Natural killer cell (primary cell): ENCODE measurements around the gene NHLRC2. TPM values are rescaled to one million over a fixed set of nuclear protein-coding genes. Genes with fewer than 3 reads are reported as not detected.
"Not testable (repeated sequence)": the region's sequence is repeated elsewhere in the genome, so short reads cannot be mapped to it uniquely, and the experiment has no call there.

Experiments used
- ATAC-seq, 3 donors: fragments of 150-1000 bp in 2 of 3; fragments of 200-7000 bp in 1 of 3; cut with Tn5 transposase; 1 replicate in 1 of 3; 2 replicates in 2 of 3; pipeline ENCODE4 v1.10.0; 2021; ENCODE audit warnings: mild to moderate bottlenecking in 2 of 3, moderate library complexity in 2 of 3
- DNase-seq, 2 donors: peaks; one replicate each; pipeline versions ENCODE4 v3.0.0 to v3.0.0-alpha.2; 2013 to 2021; ENCODE audit warnings: mixed read lengths in 1 of 2
- H3K27ac ChIP-seq: one replicate; pipeline ENCODE4 v1.5.1; 2013; ENCODE audit warnings: mild to moderate bottlenecking, low read length
- H3K27me3 ChIP-seq: one replicate; pipeline ENCODE4 v1.6.1; 2013; ENCODE audit warnings: low read length; ENCODE audit not compliant: control insufficient read depth, insufficient read depth
- H3K36me3 ChIP-seq: one replicate; pipeline ENCODE4 v1.6.1; 2013; ENCODE audit warnings: low read length; ENCODE audit not compliant: control insufficient read depth, insufficient read depth
- H3K4me1 ChIP-seq: one replicate; pipeline ENCODE4 v1.6.1; 2013; ENCODE audit warnings: low read length; ENCODE audit not compliant: control insufficient read depth, insufficient read depth
- H3K4me3 ChIP-seq: one replicate; pipeline ENCODE4 v1.5.1; 2013; ENCODE audit warnings: low read length
- H3K9me3 ChIP-seq: one replicate; pipeline ENCODE4 v1.6.1; 2013; ENCODE audit warnings: low read length; ENCODE audit not compliant: control insufficient read depth, insufficient read depth
- H3K27ac Mint-ChIP-seq, 2 donors: one replicate each; pipeline ENCODE4 v1.8.0; 2022; ENCODE audit warnings: mild to moderate bottlenecking in 2 of 2, mixed read lengths in 2 of 2, moderate library complexity in 1 of 2
- H3K27me3 Mint-ChIP-seq, 2 donors: one replicate each; pipeline ENCODE4 v1.8.0; 2022; ENCODE audit warnings: low read depth in 2 of 2, mixed read lengths in 2 of 2
- H3K36me3 Mint-ChIP-seq: one replicate; pipeline ENCODE4 v1.8.0; 2022; ENCODE audit warnings: mixed read lengths
- H3K4me1 Mint-ChIP-seq, 2 donors: one replicate each; pipeline ENCODE4 v1.8.0; 2022; ENCODE audit warnings: mixed read lengths in 2 of 2
- H3K4me3 Mint-ChIP-seq: one replicate; pipeline ENCODE4 v1.8.0; 2022; ENCODE audit warnings: mild to moderate bottlenecking, moderate library complexity, mixed read lengths
- H3K9me3 Mint-ChIP-seq, 2 donors: one replicate each; pipeline ENCODE4 v1.8.0; 2022; ENCODE audit warnings: mixed read lengths in 2 of 2
- WGBS: methylation state at CpG from one replicate; pipeline ENCODE4 v1.1.7; 2013; ENCODE audit warnings: missing lambda C conversion rate; ENCODE audit not compliant: insufficient coverage; 5-methylcytosine and 5-hydroxymethylcytosine counted together
- intact Hi-C: fragments of 100-400 bp; cut with micrococcal nuclease; formaldehyde crosslinking; loops from one replicate; pipeline ENCODE4 v1.14.2; 2022
- total RNA-seq, 4 donors: library from RNA; stranded (reverse); fragments of 120-200 nt in 1 of 4; gene quantifications; one replicate each; pipeline versions ENCODE4 v1.2.3 to v1.2.4, GENCODE V29; 2013 to 2022
- TF ChIP-seq, protein P1 (sequence below): fragments of 200-600 bp; IDR thresholded peaks from one replicate; pipeline ENCODE4 v1.8.0; 2022; ENCODE audit warnings: antibody characterized with exemption

Gene NHLRC2
- total RNA-seq, 3 donors from 2014 or later (not counting 1 experiment from before 2014, with no cell fraction given), result 19.0 to 24.7 (median 22.4) TPM

DNA sequence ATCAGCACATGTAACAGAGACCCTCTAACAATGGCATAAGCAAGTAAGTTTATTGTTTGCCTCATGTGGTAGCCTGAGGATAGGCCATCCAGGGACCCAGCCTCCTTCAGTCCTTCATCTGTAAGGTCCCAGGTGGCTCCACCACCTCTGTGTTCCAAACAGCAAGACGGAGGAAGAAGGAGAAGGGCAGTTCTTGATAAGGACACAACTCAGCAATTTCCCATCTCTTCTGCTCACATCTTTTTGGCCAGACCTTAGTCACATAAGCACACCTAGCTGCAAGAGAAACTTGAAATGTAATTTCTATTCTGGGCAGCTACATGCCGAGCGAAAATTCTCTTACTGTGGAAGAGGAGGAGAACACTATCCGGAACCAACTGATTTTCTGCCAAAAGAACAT is 34.5 kb upstream of the NHLRC2 start:
- no peaks in the 10 kb centered on the region for H3K9me3 Mint-ChIP-seq
- no peaks in the 10 kb centered on the region for H3K4me1 Mint-ChIP-seq
- intact Hi-C loops, result no loop called here
- no peak overlapping the region for H3K4me3 ChIP-seq
- H3K9me3 ChIP-seq, result no peaks in the 10 kb centered on the region
- no peak overlapping the region for H3K27ac ChIP-seq
- no peak for ATAC-seq
- DNase-seq, result no peak
- H3K36me3 Mint-ChIP-seq, result no peaks in the 10 kb centered on the region
- WGBS, result 97% methylated on average over 4 of the region's 4 CpGs
- H3K4me1 ChIP-seq, result no peaks in the 10 kb centered on the region
- no peaks in the 10 kb centered on the region for H3K27me3 ChIP-seq
- no peaks in the 10 kb centered on the region for H3K36me3 ChIP-seq
- TF ChIP-seq, protein P1, sequence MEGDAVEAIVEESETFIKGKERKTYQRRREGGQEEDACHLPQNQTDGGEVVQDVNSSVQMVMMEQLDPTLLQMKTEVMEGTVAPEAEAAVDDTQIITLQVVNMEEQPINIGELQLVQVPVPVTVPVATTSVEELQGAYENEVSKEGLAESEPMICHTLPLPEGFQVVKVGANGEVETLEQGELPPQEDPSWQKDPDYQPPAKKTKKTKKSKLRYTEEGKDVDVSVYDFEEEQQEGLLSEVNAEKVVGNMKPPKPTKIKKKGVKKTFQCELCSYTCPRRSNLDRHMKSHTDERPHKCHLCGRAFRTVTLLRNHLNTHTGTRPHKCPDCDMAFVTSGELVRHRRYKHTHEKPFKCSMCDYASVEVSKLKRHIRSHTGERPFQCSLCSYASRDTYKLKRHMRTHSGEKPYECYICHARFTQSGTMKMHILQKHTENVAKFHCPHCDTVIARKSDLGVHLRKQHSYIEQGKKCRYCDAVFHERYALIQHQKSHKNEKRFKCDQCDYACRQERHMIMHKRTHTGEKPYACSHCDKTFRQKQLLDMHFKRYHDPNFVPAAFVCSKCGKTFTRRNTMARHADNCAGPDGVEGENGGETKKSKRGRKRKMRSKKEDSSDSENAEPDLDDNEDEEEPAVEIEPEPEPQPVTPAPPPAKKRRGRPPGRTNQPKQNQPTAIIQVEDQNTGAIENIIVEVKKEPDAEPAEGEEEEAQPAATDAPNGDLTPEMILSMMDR, result no peak
- H3K27ac Mint-ChIP-seq, result no peak overlapping the region
- H3K27me3 Mint-ChIP-seq, result peaks cover 0 to 7% of the 10 kb centered on the region in 2 donors
- no peak overlapping the region for H3K4me3 Mint-ChIP-seq

DNA sequence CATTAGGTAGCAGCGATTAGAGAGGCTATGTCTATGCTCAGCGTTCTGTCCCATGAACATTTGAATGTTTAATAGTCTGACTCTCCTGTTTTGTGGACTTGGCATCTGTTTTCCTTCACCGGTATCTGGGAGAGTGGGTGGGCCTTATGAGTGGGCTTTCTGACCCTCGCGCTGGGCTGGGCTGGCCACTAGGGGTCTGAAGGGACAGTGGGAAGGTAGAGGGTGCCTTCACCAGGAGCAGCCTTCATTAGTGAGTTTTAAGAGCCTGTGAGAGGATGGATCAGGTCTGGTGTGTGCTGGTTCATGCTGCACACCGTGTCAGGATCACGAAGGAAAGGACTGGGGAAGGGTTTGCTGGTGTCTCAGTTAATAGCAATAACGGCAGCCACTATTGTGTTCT is 34.0 kb upstream of the NHLRC2 start:
- Mint-ChIP-seq H3K27ac (no peak overlapping the region), H3K9me3 (no peaks in the 10 kb centered on the region), H3K36me3 (no peaks in the 10 kb centered on the region), H3K4me1 (no peaks in the 10 kb centered on the region), H3K27me3 (peaks cover 0 to 7% of the 10 kb centered on the region in 2 donors), H3K4me3 (no peak overlapping the region)
- intact Hi-C loops, result no loop called here
- no peaks in the 10 kb centered on the region for H3K9me3 ChIP-seq
- TF ChIP-seq, protein P1, result no peak
- no peak for DNase-seq
- 89% methylated on average over 8 of the region's 8 CpGs for WGBS
- ATAC-seq, result no peak
- H3K27ac ChIP-seq, result no peak overlapping the region
- no peaks in the 10 kb centered on the region for H3K27me3 ChIP-seq
- no peak overlapping the region for H3K4me3 ChIP-seq
- H3K36me3 ChIP-seq, result no peaks in the 10 kb centered on the region
- H3K4me1 ChIP-seq, result no peaks in the 10 kb centered on the region

DNA sequence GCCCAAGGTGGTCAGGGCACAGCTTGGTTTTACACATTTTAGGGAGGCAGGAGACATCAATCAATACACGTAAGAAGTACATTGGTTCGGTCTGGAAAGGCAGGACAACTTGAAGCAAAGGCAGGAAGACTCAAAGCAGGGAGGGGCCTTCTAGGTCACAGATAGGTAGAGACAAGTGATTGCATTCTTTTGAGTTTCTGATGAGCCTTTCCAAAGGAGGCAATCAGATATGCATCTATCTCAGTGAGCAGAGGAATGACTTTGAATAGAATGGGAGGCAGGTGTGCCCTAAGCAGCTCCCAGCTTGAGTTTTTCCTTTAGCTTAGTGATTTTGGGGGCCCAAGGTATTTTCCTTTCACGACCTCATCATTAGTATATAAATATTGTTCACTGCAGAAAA is 33.2 kb upstream of the NHLRC2 start:
- H3K9me3 ChIP-seq, H3K9me3 Mint-ChIP-seq, H3K27me3 ChIP-seq, H3K36me3 ChIP-seq, H3K4me1 ChIP-seq, H3K27ac ChIP-seq, ATAC-seq, H3K27me3 Mint-ChIP-seq, H3K27ac Mint-ChIP-seq, DNase-seq, H3K4me3 ChIP-seq, intact Hi-C loops, H3K36me3 Mint-ChIP-seq, H3K4me1 Mint-ChIP-seq, H3K4me3 Mint-ChIP-seq: not testable (repeated sequence)
- 93% methylated on average over 2 of the region's 3 CpGs for WGBS

DNA sequence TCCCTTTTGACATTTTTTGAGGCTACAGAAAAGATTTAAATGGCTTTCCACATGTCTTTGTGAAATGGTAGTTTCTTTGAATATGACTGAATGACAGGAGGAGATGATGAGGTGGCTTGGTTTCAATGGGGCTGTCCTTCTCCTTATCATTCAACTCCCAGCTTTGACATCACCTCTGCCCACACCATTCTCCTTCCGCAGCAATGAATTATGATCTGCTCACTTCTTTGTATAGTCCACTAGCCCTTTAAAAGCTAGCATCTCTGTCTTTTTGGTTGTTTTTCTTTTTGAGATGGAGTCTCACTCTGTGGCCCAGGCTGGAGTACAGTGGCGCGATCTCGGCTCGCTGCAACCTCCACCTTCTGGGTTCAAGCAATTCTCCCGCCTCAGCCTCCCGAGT is 32.3 kb upstream of the NHLRC2 start:
- TF ChIP-seq, protein P1, result no peak
- DNase-seq (no peak), ATAC-seq (no peak)
- Histone ChIP-seq H3K4me1 (no peaks in the 10 kb centered on the region), H3K27me3 (no peaks in the 10 kb centered on the region), H3K4me3 (no peak overlapping the region), H3K36me3 (no peaks in the 10 kb centered on the region), H3K9me3 (no peaks in the 10 kb centered on the region), H3K27ac (no peak overlapping the region)
- no peak overlapping the region for H3K27ac Mint-ChIP-seq
- H3K4me1 Mint-ChIP-seq, result no peaks in the 10 kb centered on the region
- no peaks in the 10 kb centered on the region for H3K9me3 Mint-ChIP-seq
- no peaks in the 10 kb centered on the region for H3K36me3 Mint-ChIP-seq
- intact Hi-C loops, result no loop called here
- no peak overlapping the region for H3K4me3 Mint-ChIP-seq
- peaks cover 0 to 7% of the 10 kb centered on the region in 2 donors for H3K27me3 Mint-ChIP-seq
- 98% methylated on average over 7 of the region's 7 CpGs for WGBS
